ENCODE results near the gene PARP6. TPM values are rescaled to one million over a fixed set of nuclear protein-coding genes. Genes with fewer than 3 reads are reported as not detected.

PARP6 gene
- 28.7 and 41.7 TPM in 2 replicates for total RNA-seq (ENCODE audit: low replicate concordance)

- peak within 1 kb of the TSS; percentile 83 for H3K4me3 ChIP-seq (ENCODE audit: low read depth, low read length)
- peak; percentile 69 for TF ChIP-seq CTCF (IDR thresholded peaks at IDR 0.05; ENCODE audit: insufficient read depth, low read length)
- peak; percentile 97 for DNase-seq (ENCODE audit: low read depth)
Observed at GRCh38 chr15:72272213-72272996, at the start of gene PARP6. PARP6 (minus strand) TSS chr15:72272554; CDS start chr15:72267477, 5,077 bp downstream.

- DNase-seq (ENCODE audit: low read depth), result peak; percentile 63
- TF ChIP-seq CTCF (IDR thresholded peaks at IDR 0.05; ENCODE audit: insufficient read depth, low read length), result no peak
- peak within 1 kb of the TSS; percentile 67 for H3K4me3 ChIP-seq (ENCODE audit: low read depth, low read length)
Observed at GRCh38 chr15:72319985-72320671, 47.8 kb upstream of the PARP6 start, which contains the start of gene CELF6. CELF6 (minus strand) TSS chr15:72320157; CDS start chr15:72319874, 283 bp downstream.

GRCh38 chr15:72319360-72319984, 47.1 kb upstream of the PARP6 start:
- no peak for TF ChIP-seq CTCF (IDR thresholded peaks at IDR 0.05; ENCODE audit: insufficient read depth, low read length)
- peak overlapping the region; percentile 33 for H3K4me3 ChIP-seq (ENCODE audit: low read depth, low read length)
- DNase-seq (ENCODE audit: low read depth), result peak; percentile 43

- DNase-seq (ENCODE audit: low read depth), result no peak
- TF ChIP-seq CTCF (IDR thresholded peaks at IDR 0.05; ENCODE audit: insufficient read depth, low read length), result no peak
- H3K4me3 ChIP-seq (ENCODE audit: low read depth, low read length), result no peak overlapping the region
Observed at GRCh38 chr15:72318408-72318942, 46.1 kb upstream of the PARP6 start.

- no peak for TF ChIP-seq CTCF (IDR thresholded peaks at IDR 0.05; ENCODE audit: insufficient read depth, low read length)
- no peak overlapping the region for H3K4me3 ChIP-seq (ENCODE audit: low read depth, low read length)
- DNase-seq (ENCODE audit: low read depth), result peak; percentile 15
Observed at GRCh38 chr15:72315706-72316370, 43.5 kb upstream of the PARP6 start.

- no peak for TF ChIP-seq CTCF (IDR thresholded peaks at IDR 0.05; ENCODE audit: insufficient read depth, low read length)
- no peak overlapping the region for H3K4me3 ChIP-seq (ENCODE audit: low read depth, low read length)
- DNase-seq (ENCODE audit: low read depth), result no peak
Observed at GRCh38 chr15:72313881-72314280, 41.5 kb upstream of the PARP6 start.
